Right lobe of liver (tissue), 6 donors: ENCODE measurements around the gene APP. TPM values are rescaled to one million over a fixed set of nuclear protein-coding genes. Genes with fewer than 3 reads are reported as not detected.
"Not testable (repeated sequence)": the region's sequence is repeated elsewhere in the genome, so short reads cannot be mapped to it uniquely, and the experiment has no call there.

ENCODE experiments used
- ATAC-seq, 4 donors: fragments of 200-7000 bp; cut with Tn5 transposase; one replicate each; pipeline ENCODE4 v1.9.1; 2020; ENCODE audit warnings: mild to moderate bottlenecking in 4 of 4, moderate library complexity in 4 of 4
- DNase-seq, 3 donors: peaks; one replicate each; pipeline ENCODE4 v3.0.0-alpha.2; 2020
- H3K27ac ChIP-seq, 3 donors: fragments of 200-600 bp; one replicate each; pipeline ENCODE4 v1.8.0; 2022
- H3K27me3 ChIP-seq, 2 donors: fragments of 200-600 bp; one replicate each; pipeline ENCODE4 v1.8.0; 2022
- H3K36me3 ChIP-seq, 4 donors: fragments of 200-600 bp; sonication (generic) in 1 of 4; one replicate each; pipeline versions ENCODE4 v1.5.1 to v1.8.0; 2017 to 2022; ENCODE audit warnings: control low read depth in 1 of 4
- H3K4me1 ChIP-seq, 4 donors: fragments of 200-600 bp; sonication (generic) in 1 of 4; one replicate each; pipeline versions ENCODE4 v1.5.1 to v1.8.0; 2017 to 2022; ENCODE audit warnings: control low read depth in 1 of 4
- H3K4me3 ChIP-seq, 3 donors: fragments of 200-600 bp; one replicate each; pipeline ENCODE4 v1.8.0; 2022
- H3K9me3 ChIP-seq, 4 donors: fragments of 200-600 bp; sonication (generic) in 1 of 4; one replicate each; pipeline versions ENCODE4 v1.5.1 to v1.8.0; 2017 to 2022; ENCODE audit warnings: control low read depth in 1 of 4
- CTCF ChIP-seq, 4 donors: fragments of 200-600 bp in 3 of 4; fragments of 450-650 bp in 1 of 4; IDR thresholded peaks; one replicate each; pipeline versions ENCODE4 v1.5.1 to v1.8.0; 2016 to 2022; ENCODE audit warnings: antibody characterized with exemption in 4 of 4, mild to moderate bottlenecking in 2 of 4
- POLR2A ChIP-seq: fragments of 450-650 bp; IDR thresholded peaks from one replicate; pipeline ENCODE4 v1.6.1; 2017; ENCODE audit warnings: antibody characterized with exemption, mild to moderate bottlenecking
- WGBS: methylation state at CpG from one replicate; pipeline ENCODE4 v1.1.6; 2018; ENCODE audit warnings: low coverage, low lambda C conversion rate; ENCODE audit not compliant: insufficient coverage; ENCODE audit errors: missing lambda C conversion rate; 5-methylcytosine and 5-hydroxymethylcytosine counted together
- intact Hi-C, 2 donors: fragments of 100-400 bp; cut with DNase I; formaldehyde crosslinking; loops; one replicate each; pipeline versions ENCODE4 v1.11.2 to v1.14.1; 2022
- total RNA-seq, 6 experiments: library from RNA; depleted of rRNA in 2 of 6; stranded (reverse); fragments of >200 nt in 2 of 6; fragmentation: NEBNext Ultra II Directional in 3 of 6; extraction: Animal tissue kit (Norgen Biotek cat#: 25700) in 3 of 6; gene quantifications; one replicate each; pipeline versions ENCODE4 v1.1.0 to v1.2.4, GENCODE V29; 2016 to 2023
- donor health status: DM: no; HTN: yes; CAD: no.
- donor health status: DM: no; HTN: no; CAD: no.
- donor health status: DM: no; HTN: no; CAD: no.
- donor health status: DM: no; HTN: yes; CAD: no.
- donor health status: DM: no; HTN: yes; CAD: no.

APP gene
- total RNA-seq, 6 experiments from 2014 or later, result 127 to 262 (median 208) TPM

GRCh38 chr21:26131554-26131953 is 39.0 kb downstream of the APP start:
- Histone ChIP-seq H3K4me1 (peaks cover 0 to 17% (median 6%) of the 10 kb centered on the region in 4 donors), H3K27me3 (no peaks in the 10 kb centered on the region)

GRCh38 chr21:26131053-26131452 is 39.5 kb downstream of the APP start:
- H3K27ac ChIP-seq, H3K4me3 ChIP-seq, H3K27me3 ChIP-seq, H3K36me3 ChIP-seq, intact Hi-C loops, DNase-seq, H3K9me3 ChIP-seq, ATAC-seq: not testable (repeated sequence)
- peaks cover 0 to 17% (median 8%) of the 10 kb centered on the region in 4 donors for H3K4me1 ChIP-seq
- 85% methylated on average over 13 of the region's 14 CpGs for WGBS

More at GRCh38 chr21:26131554-26131953, 39.0 kb downstream of the APP start:
- no peak for ATAC-seq
- no peaks in the 10 kb centered on the region for H3K9me3 ChIP-seq
- DNase-seq, result no peak
- H3K36me3 ChIP-seq, result no peaks in the 10 kb centered on the region
- no peak overlapping the region for H3K4me3 ChIP-seq
- no peak for TF ChIP-seq POLR2A
- no peak for TF ChIP-seq CTCF (IDR thresholded peaks at IDR 0.05)
- intact Hi-C loops, result no loop called here
- 73% methylated on average over 3 of the region's 3 CpGs for WGBS
- H3K27ac ChIP-seq, result no peak overlapping the region

GRCh38 chr21:26130249-26130881 is 40.2 kb downstream of the APP start:
- peaks cover 0 to 21% (median 9%) of the 10 kb centered on the region in 4 donors for H3K4me1 ChIP-seq
- H3K4me3 ChIP-seq, result no peak overlapping the region
- intact Hi-C loops, result no loop called here
- 52% methylated on average over 4 of the region's 4 CpGs for WGBS
- H3K9me3 ChIP-seq, result no peaks in the 10 kb centered on the region
- no peaks in the 10 kb centered on the region for H3K36me3 ChIP-seq
- H3K27ac ChIP-seq, result no peak overlapping the region
- DNase-seq, result no peak
- ATAC-seq, result peak; percentile 15 to 45 (median 32)
- H3K27me3 ChIP-seq, result no peaks in the 10 kb centered on the region
- no peak for TF ChIP-seq CTCF (IDR thresholded peaks at IDR 0.05)
- no peak for TF ChIP-seq POLR2A

- DNase-seq (peak in 1 of 3 donors; percentile 33), ATAC-seq (peak; percentile 60 to 69 (median 68))
- 16% methylated on average over 6 of the region's 6 CpGs for WGBS
- no peaks in the 10 kb centered on the region for H3K9me3 ChIP-seq
- no peaks in the 10 kb centered on the region for H3K36me3 ChIP-seq
- TF ChIP-seq CTCF (IDR thresholded peaks at IDR 0.05) (no peak), POLR2A (no peak)
- H3K27me3 ChIP-seq, result no peaks in the 10 kb centered on the region
- peak overlapping the region in 1 of 3 donors; percentile 24 for H3K27ac ChIP-seq
- no peak overlapping the region for H3K4me3 ChIP-seq
- H3K4me1 ChIP-seq, result peaks cover 0 to 37% (median 15%) of the 10 kb centered on the region in 4 donors
- intact Hi-C loops, result no loop called here
Observed at GRCh38 chr21:26127918-26128317, 42.7 kb downstream of the APP start.

GRCh38 chr21:26127073-26127814 is 43.3 kb downstream of the APP start:
- intact Hi-C loops, result no loop called here
- WGBS, result 45% methylated on average over 1 of the region's 1 CpG
- DNase-seq (no peak), ATAC-seq (peak in 3 of 4 donors; percentile 17 to 39 (median 24))
- no peaks in the 10 kb centered on the region for H3K36me3 ChIP-seq
- peak overlapping the region in 1 of 3 donors; percentile 24 for H3K27ac ChIP-seq
- peaks cover 0 to 37% (median 15%) of the 10 kb centered on the region in 4 donors for H3K4me1 ChIP-seq
- TF ChIP-seq CTCF (IDR thresholded peaks at IDR 0.05), result no peak
- no peak overlapping the region for H3K4me3 ChIP-seq
- H3K9me3 ChIP-seq, result no peaks in the 10 kb centered on the region
- H3K27me3 ChIP-seq, result no peaks in the 10 kb centered on the region
